A673 (cell line): ENCODE measurements around the gene VWA5B2. TPM values are rescaled to one million over a fixed set of nuclear protein-coding genes. Genes with fewer than 3 reads are reported as not detected.

ENCODE experiments used
- BruUV-seq: library from RNA; stranded (reverse); fragments of 400-500 nt; replicated peaks from 2 replicates; lab custom pipeline; 2021; lab: Mats Ljungman, UMichigan
- CTCF ChIA-PET: fragments of 300-600 bp; sonication (Branson Sonifier 250); formaldehyde crosslinking; loops from one replicate; lab custom pipeline; 2022; ENCODE audit warnings: antibody characterized with exemption; lab: Charles Lee
- POLR2A ChIA-PET: fragments of 300-600 bp; sonication (Branson Sonifier 250); formaldehyde crosslinking; loops from one replicate; lab custom pipeline; 2022; ENCODE audit warnings: antibody characterized with exemption; ENCODE audit not compliant: low non-redundant PET; lab: Charles Lee
- DNase-seq: peaks from one replicate; pipeline ENCODE4 v3.0.0-alpha.2; 2015; ENCODE audit warnings: low spot score
- H3K27ac ChIP-seq: fragments of 200-600 bp; sonication (generic); 2 replicates; pipeline ENCODE4 v1.5.1; 2016; ENCODE audit warnings: mixed run types, low read depth, mild to moderate bottlenecking, mixed read lengths, antibody characterized with exemption, low read length; ENCODE audit not compliant: poor library complexity, severe bottlenecking
- H3K27me3 ChIP-seq: fragments of 200-600 bp; sonication (generic); replicated peaks from 2 replicates; pipeline ENCODE4 v1.6.1; 2017; ENCODE audit warnings: mixed run types, low read depth, mild to moderate bottlenecking, mixed read lengths, antibody characterized with exemption, low read length; ENCODE audit not compliant: insufficient read depth, poor library complexity
- H3K36me3 ChIP-seq: fragments of 200-600 bp; sonication (generic); 2 replicates; pipeline ENCODE4 v1.6.1; 2016; ENCODE audit warnings: mixed run types, mild to moderate bottlenecking, mixed read lengths, antibody characterized with exemption, low read length; ENCODE audit not compliant: insufficient read depth, poor library complexity, severe bottlenecking
- H3K4me1 ChIP-seq: fragments of 200-600 bp; sonication (generic); 2 replicates; pipeline ENCODE4 v1.6.1; 2017; ENCODE audit warnings: mixed run types, mild to moderate bottlenecking, mixed read lengths, antibody characterized with exemption, low read length; ENCODE audit not compliant: insufficient read depth, poor library complexity, severe bottlenecking
- H3K4me3 ChIP-seq: fragments of 200-600 bp; sonication (generic); 2 replicates; pipeline ENCODE4 v1.5.1; 2016; ENCODE audit warnings: low read depth, mixed run types, mild to moderate bottlenecking, mixed read lengths, low read length; ENCODE audit not compliant: poor library complexity, severe bottlenecking
- H3K9me3 ChIP-seq: fragments of 200-600 bp; sonication (generic); 2 replicates; pipeline ENCODE4 v1.6.1; 2016; ENCODE audit warnings: mixed run types, low read depth, mild to moderate bottlenecking, mixed read lengths, antibody characterized with exemption, low read length; ENCODE audit not compliant: poor library complexity, severe bottlenecking
- EZH2 ChIP-seq: fragments of 200-600 bp; sonication (generic); IDR thresholded peaks from 2 replicates; pipeline ENCODE4 v1.6.1; 2017; ENCODE audit warnings: borderline replicate concordance, low read depth, mild to moderate bottlenecking, mixed read lengths, antibody characterized with exemption, low read length; ENCODE audit not compliant: poor library complexity, severe bottlenecking
- intact Hi-C: fragments of 100-400 bp; cut with micrococcal nuclease; formaldehyde crosslinking; loops from one replicate; pipeline ENCODE4 v1.10.0; 2022; ENCODE audit not compliant: unreplicated experiment
- total RNA-seq: library from RNA; stranded (reverse); gene quantifications from 2 replicates; pipeline ENCODE4 v1.2.3, GENCODE V29; 2021
- TF ChIP-seq, protein P1 (sequence below): fragments of 300-800, 200-600 bp; sonication (generic); conservative IDR thresholded peaks from 2 replicates; pipeline ENCODE4 v1.5.1; 2017; ENCODE audit warnings: low read depth, mild to moderate bottlenecking, antibody characterized with exemption, low read length, moderate library complexity, mixed read lengths

The VWA5B2 gene
- total RNA-seq, 1 experiment from 2014 or later: 0.13 TPM

DNA sequence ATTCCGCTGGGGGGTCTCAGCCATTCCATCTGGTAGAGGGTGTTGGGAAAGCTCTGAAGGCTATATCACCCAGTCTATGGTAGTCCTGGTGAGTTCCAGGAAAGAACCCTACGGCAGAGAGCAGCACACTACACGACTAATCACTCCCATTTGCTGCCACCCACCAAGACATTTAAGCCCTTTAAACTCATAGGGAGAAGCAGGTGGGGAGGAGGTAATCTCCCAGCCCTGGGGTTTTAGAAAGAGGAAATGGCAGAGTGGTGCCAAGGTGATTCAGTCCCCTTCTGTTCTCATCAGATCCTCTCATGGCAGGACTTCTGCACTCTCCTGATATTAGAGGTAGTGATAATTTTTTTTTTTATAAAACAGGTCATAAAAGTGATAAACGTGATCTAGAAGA, 10.6 kb upstream of the VWA5B2 start:
- BruUV-seq: no TSS peak
- intact Hi-C loops: no loop called here
- H3K36me3 ChIP-seq: no peaks in the 10 kb centered on the region
- H3K9me3 ChIP-seq: no peaks in the 10 kb centered on the region
- H3K27ac ChIP-seq: no peak overlapping the region
- ChIA-PET CTCF (no interaction called here), POLR2A (no interaction called here)
- no peak overlapping the region for H3K4me3 ChIP-seq
- TF ChIP-seq, protein P1, sequence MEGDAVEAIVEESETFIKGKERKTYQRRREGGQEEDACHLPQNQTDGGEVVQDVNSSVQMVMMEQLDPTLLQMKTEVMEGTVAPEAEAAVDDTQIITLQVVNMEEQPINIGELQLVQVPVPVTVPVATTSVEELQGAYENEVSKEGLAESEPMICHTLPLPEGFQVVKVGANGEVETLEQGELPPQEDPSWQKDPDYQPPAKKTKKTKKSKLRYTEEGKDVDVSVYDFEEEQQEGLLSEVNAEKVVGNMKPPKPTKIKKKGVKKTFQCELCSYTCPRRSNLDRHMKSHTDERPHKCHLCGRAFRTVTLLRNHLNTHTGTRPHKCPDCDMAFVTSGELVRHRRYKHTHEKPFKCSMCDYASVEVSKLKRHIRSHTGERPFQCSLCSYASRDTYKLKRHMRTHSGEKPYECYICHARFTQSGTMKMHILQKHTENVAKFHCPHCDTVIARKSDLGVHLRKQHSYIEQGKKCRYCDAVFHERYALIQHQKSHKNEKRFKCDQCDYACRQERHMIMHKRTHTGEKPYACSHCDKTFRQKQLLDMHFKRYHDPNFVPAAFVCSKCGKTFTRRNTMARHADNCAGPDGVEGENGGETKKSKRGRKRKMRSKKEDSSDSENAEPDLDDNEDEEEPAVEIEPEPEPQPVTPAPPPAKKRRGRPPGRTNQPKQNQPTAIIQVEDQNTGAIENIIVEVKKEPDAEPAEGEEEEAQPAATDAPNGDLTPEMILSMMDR: no peak
- TF ChIP-seq EZH2: no peak
- H3K27me3 ChIP-seq: no peaks in the 10 kb centered on the region
- no peaks in the 10 kb centered on the region for H3K4me1 ChIP-seq
- no peak for DNase-seq

DNA sequence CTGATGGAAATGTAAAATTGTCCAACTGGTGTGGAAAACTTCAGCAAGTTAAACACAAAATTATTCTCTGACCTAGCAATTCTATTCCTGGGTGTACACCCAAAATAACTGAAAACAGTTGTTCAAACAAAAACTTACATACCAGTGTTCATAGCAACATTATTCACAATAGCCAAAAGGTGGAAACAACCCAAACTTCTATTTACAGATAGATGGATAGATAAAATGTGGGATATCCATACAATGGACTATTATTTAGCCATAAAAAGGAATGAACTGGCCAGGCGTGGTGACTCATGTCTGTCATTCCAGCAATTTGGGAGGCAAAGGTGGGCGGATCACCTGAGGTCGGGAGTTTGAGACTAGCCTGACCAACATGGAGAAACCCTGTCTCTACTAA, 6.9 kb upstream of the VWA5B2 start:
- intact Hi-C loops: no loop called here
- ChIA-PET CTCF (no interaction called here), POLR2A (no interaction called here)
- H3K36me3 ChIP-seq: no peaks in the 10 kb centered on the region
- TF ChIP-seq EZH2: no peak
- TF ChIP-seq, protein P1: no peak
- no peak overlapping the region for H3K4me3 ChIP-seq
- no peak overlapping the region for H3K27ac ChIP-seq
- DNase-seq: no peak
- no peaks in the 10 kb centered on the region for H3K9me3 ChIP-seq
- no TSS peak for BruUV-seq
- no peaks in the 10 kb centered on the region for H3K4me1 ChIP-seq
- peaks cover 7% of the 10 kb centered on the region for H3K27me3 ChIP-seq

DNA sequence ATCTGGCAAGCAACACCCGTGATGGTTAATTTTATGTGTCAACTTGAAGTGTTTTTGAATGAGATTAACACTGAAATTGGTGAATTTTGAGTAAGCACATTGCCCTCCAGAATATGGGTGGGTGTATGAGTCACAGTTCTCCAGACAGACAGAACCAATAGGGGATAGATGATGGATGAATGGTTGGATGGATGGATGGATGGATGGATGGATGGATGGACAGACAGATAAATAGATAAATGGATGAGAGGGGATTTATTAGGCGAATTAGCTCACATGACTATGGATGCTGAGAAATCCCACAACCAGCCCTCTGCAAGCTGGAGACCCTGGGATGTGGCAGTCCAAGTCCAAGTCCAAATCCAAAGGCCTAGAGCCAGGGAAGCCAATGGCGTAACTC, 5.4 kb upstream of the VWA5B2 start:
- no peak for DNase-seq
- ChIA-PET CTCF (no interaction called here), POLR2A (no interaction called here)
- Histone ChIP-seq H3K36me3 (no peaks in the 10 kb centered on the region), H3K4me3 (no peak overlapping the region), H3K27me3 (peaks cover 21% of the 10 kb centered on the region), H3K9me3 (no peaks in the 10 kb centered on the region), H3K4me1 (no peaks in the 10 kb centered on the region), H3K27ac (no peak overlapping the region)
- no TSS peak for BruUV-seq
- TF ChIP-seq, protein P1: no peak
- TF ChIP-seq EZH2: no peak
- intact Hi-C loops: no loop called here
